ENCODE data around the gene RIN1.

- TF ChIP-seq CTCF (IDR thresholded peaks at IDR 0.05) (no peak), EZH2 (IDR thresholded peaks at IDR 0.05; ENCODE audit: borderline replicate concordance, insufficient read depth, low read depth, low read length, poor library complexity, severe bottlenecking) (no peak)
Observed at GRCh38 chr11:66324664-66325063, 11.6 kb downstream of the RIN1 start.
